OCI-LY7 (cell line): ENCODE data around the gene CAP2. TPM values are rescaled to one million over a fixed set of nuclear protein-coding genes. Genes with fewer than 3 reads are reported as not detected.

ENCODE experiments used
- BruUV-seq: library from RNA; stranded (reverse); fragments of 400-500 nt; replicated peaks from 2 replicates; lab custom pipeline; 2021; lab: Mats Ljungman, UMichigan
- CTCF ChIA-PET: fragments of 300-600 bp; sonication (Branson Sonifier 250); formaldehyde crosslinking; loops from one replicate; lab custom pipeline; 2022; ENCODE audit warnings: antibody characterized with exemption; ENCODE audit not compliant: unreplicated experiment; lab: Charles Lee
- POLR2A ChIA-PET: fragments of 300-600 bp; sonication (Branson Sonifier 250); formaldehyde crosslinking; loops from one replicate; lab custom pipeline; 2022; ENCODE audit warnings: antibody characterized with exemption; lab: Charles Lee
- DNase-seq: peaks from one replicate; pipeline ENCODE4 v3.0.0-alpha.2; 2015; ENCODE audit warnings: low spot score
- H2AFZ ChIP-seq: fragments of 200-600 bp; sonication (generic), shearing (Covaris generic); 2 replicates; pipeline ENCODE4 v1.6.1; 2014; ENCODE audit warnings: mild to moderate bottlenecking, antibody characterized with exemption, low read length, moderate library complexity
- H3K27ac ChIP-seq: fragments of 200-600 bp; sonication (generic); 2 replicates; pipeline ENCODE4 v1.5.1; 2014; ENCODE audit warnings: mixed run types, low read depth, mild to moderate bottlenecking, moderate library complexity, low read length, inconsistent platforms; ENCODE audit not compliant: poor library complexity, severe bottlenecking
- H3K36me3 ChIP-seq: fragments of 200-600 bp; sonication (generic); 2 replicates; pipeline ENCODE4 v1.6.1; 2014; ENCODE audit warnings: mild to moderate bottlenecking, antibody characterized with exemption, low read length, moderate library complexity, mixed read lengths; ENCODE audit not compliant: insufficient read depth
- H3K4me1 ChIP-seq: fragments of 200-600 bp; sonication (generic); 2 replicates; pipeline ENCODE4 v1.5.1; 2014; ENCODE audit warnings: mild to moderate bottlenecking, low read length; ENCODE audit not compliant: insufficient read depth, poor library complexity, severe bottlenecking
- H3K4me2 ChIP-seq: fragments of 200-600 bp; sonication (generic); 2 replicates; pipeline ENCODE4 v1.6.1; 2014; ENCODE audit warnings: mild to moderate bottlenecking, low read length
- H3K4me3 ChIP-seq: fragments of 200-600 bp; sonication (generic); 2 replicates; pipeline ENCODE4 v1.5.1; 2014; ENCODE audit warnings: mild to moderate bottlenecking, low read depth, low read length; ENCODE audit not compliant: poor library complexity, severe bottlenecking
- H3K79me2 ChIP-seq: fragments of 200-600 bp; sonication (generic); 2 replicates; pipeline ENCODE4 v1.6.1; 2016; ENCODE audit warnings: low read depth, mild to moderate bottlenecking, low read length, moderate library complexity, mixed read lengths; ENCODE audit not compliant: insufficient read depth
- H3K9me2 ChIP-seq: fragments of 200-600 bp; sonication (generic); 2 replicates; pipeline ENCODE4 v1.6.1; 2016; ENCODE audit warnings: mild to moderate bottlenecking, low read length, mixed read lengths; ENCODE audit not compliant: insufficient read depth
- H3K9me3 ChIP-seq: fragments of 200-600 bp; sonication (generic); 2 replicates; pipeline ENCODE4 v1.6.1; 2014; ENCODE audit warnings: mild to moderate bottlenecking, mixed run types, low read length, mixed read lengths
- H4K20me1 ChIP-seq: fragments of 200-600 bp; sonication (generic); 2 replicates; pipeline ENCODE4 v1.6.1; 2014; ENCODE audit warnings: mild to moderate bottlenecking, antibody characterized with exemption, low read length, moderate library complexity, mixed read lengths; ENCODE audit not compliant: insufficient read depth
- CTCF ChIP-seq: fragments of 200-600 bp; sonication (generic); conservative IDR thresholded peaks from 2 replicates; pipeline ENCODE4 v1.5.1; 2014; ENCODE audit warnings: mild to moderate bottlenecking, antibody characterized with exemption, low read length, moderate library complexity, mixed read lengths
- EZH2phosphoT487 ChIP-seq: fragments of 200-600 bp; sonication (generic); IDR thresholded peaks from 2 replicates; pipeline ENCODE4 v1.6.1; 2018; ENCODE audit warnings: low read depth, borderline replicate concordance, mild to moderate bottlenecking, mixed run types, antibody characterized with exemption, low read length, moderate library complexity, mixed read lengths
- intact Hi-C: fragments of 100-400 bp; cut with micrococcal nuclease; formaldehyde crosslinking; loops from one replicate; pipeline ENCODE4 v1.10.0; 2022; ENCODE audit not compliant: unreplicated experiment
- total RNA-seq, 2 experiments: library from RNA; depleted of rRNA in 1 of 2; stranded (reverse); fragments of >200 nt in 1 of 2; shearing (Covaris generic) in 1 of 2; gene quantifications; 2 replicates each; pipeline ENCODE4 v1.2.3, GENCODE V29; 2014 to 2022

Gene CAP2
- total RNA-seq, 2 experiments from 2014 or later: not detected

DNA sequence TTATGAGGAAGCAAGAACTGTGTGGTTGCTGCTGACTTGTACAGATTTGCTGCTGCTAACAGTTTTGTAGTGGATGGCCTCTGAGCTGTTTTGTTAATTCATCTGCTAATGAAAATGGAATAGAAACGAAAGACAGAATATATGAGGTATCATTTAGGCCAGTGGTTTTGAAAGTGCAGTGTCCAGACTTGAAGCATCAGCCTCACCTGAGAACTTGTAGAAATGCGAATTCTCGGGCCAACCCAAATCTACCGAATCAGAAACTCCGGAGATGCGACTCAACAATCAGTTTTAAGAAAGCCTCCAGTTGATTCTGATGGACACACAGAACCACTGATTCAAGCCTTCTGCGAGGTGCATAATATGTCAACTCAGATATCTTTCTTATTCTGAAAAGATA lies 62.5 kb downstream of the CAP2 start:
- H4K20me1 ChIP-seq: no peaks in the 10 kb centered on the region

GRCh38 chr6:17456711-17457110 lies 63.3 kb downstream of the CAP2 start:
- Histone ChIP-seq H4K20me1 (no peaks in the 10 kb centered on the region), H3K27ac (no peak overlapping the region), H3K9me2 (no peaks in the 10 kb centered on the region), H3K79me2 (no peaks in the 10 kb centered on the region), H3K36me3 (no peaks in the 10 kb centered on the region), H2AFZ (no peak overlapping the region), H3K4me2 (no peak overlapping the region), H3K9me3 (no peaks in the 10 kb centered on the region), H3K4me1 (no peaks in the 10 kb centered on the region), H3K4me3 (no peak overlapping the region)
- TF ChIP-seq EZH2phosphoT487 (no peak), CTCF (no peak)
- BruUV-seq: no TSS peak
- no peak for DNase-seq
- intact Hi-C loops: no loop called here
- ChIA-PET CTCF (no interaction called here), POLR2A (no interaction called here)

More for the DNA sequence above, 62.5 kb downstream of the CAP2 start:
- intact Hi-C loops: no loop called here
- BruUV-seq: no TSS peak
- H3K4me3 ChIP-seq: no peak overlapping the region
- no peaks in the 10 kb centered on the region for H3K4me1 ChIP-seq
- H2AFZ ChIP-seq: no peak overlapping the region
- no peaks in the 10 kb centered on the region for H3K9me2 ChIP-seq
- H3K4me2 ChIP-seq: no peak overlapping the region
- TF ChIP-seq CTCF: no peak
- TF ChIP-seq EZH2phosphoT487: no peak
- ChIA-PET CTCF (no interaction called here), POLR2A (no interaction called here)
- H3K9me3 ChIP-seq: no peaks in the 10 kb centered on the region
- H3K79me2 ChIP-seq: no peaks in the 10 kb centered on the region
- H3K36me3 ChIP-seq: no peaks in the 10 kb centered on the region
- no peak overlapping the region for H3K27ac ChIP-seq
- no peak for DNase-seq

DNA sequence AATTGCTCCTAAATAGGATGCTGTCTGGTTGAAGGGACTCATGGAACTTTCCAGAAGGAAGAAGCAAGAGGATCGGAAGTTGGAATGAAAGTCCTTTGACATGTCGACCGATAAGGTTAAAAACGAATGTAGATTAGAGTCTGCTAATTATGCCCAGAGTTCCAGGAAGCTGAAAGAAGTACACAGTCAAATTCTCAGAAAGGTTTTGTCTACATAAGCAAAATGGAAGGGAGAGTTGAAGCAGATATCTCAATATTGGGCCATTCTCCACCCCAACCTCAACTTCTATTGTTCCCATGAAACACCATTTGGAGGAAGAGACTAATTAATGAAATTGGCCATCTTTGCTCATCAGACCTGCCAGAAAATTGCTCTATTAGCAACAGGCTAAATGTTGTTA lies 64.0 kb downstream of the CAP2 start:
- no peaks in the 10 kb centered on the region for H3K9me2 ChIP-seq
- TF ChIP-seq CTCF: no peak
- no peak for TF ChIP-seq EZH2phosphoT487
- intact Hi-C loops: no loop called here
- no peak overlapping the region for H3K4me2 ChIP-seq
- no peak for DNase-seq
- H3K4me1 ChIP-seq: no peaks in the 10 kb centered on the region
- H3K9me3 ChIP-seq: no peaks in the 10 kb centered on the region
- no peak overlapping the region for H2AFZ ChIP-seq
- H3K27ac ChIP-seq: no peak overlapping the region
- ChIA-PET POLR2A (no interaction called here), CTCF (no interaction called here)
- H3K79me2 ChIP-seq: no peaks in the 10 kb centered on the region
- no TSS peak for BruUV-seq
- H3K4me3 ChIP-seq: no peak overlapping the region
- H3K36me3 ChIP-seq: no peaks in the 10 kb centered on the region
- no peaks in the 10 kb centered on the region for H4K20me1 ChIP-seq
